A673 (cell line): Measurements from ENCODE around the gene C20orf204. TPM values are rescaled to one million over a fixed set of nuclear protein-coding genes. Genes with fewer than 3 reads are reported as not detected.
"Not testable (repeated sequence)": the region's sequence is repeated elsewhere in the genome, so short reads cannot be mapped to it uniquely, and the experiment has no call there.

Experiments used
- BruUV-seq: library from RNA; stranded (reverse); fragments of 400-500 nt; replicated peaks from 2 replicates; lab custom pipeline; 2021; lab: Mats Ljungman, UMichigan
- CTCF ChIA-PET: fragments of 300-600 bp; sonication (Branson Sonifier 250); formaldehyde crosslinking; loops from one replicate; lab custom pipeline; 2022; ENCODE audit warnings: antibody characterized with exemption; lab: Charles Lee
- POLR2A ChIA-PET: fragments of 300-600 bp; sonication (Branson Sonifier 250); formaldehyde crosslinking; loops from one replicate; lab custom pipeline; 2022; ENCODE audit warnings: antibody characterized with exemption; ENCODE audit not compliant: low non-redundant PET; lab: Charles Lee
- DNase-seq: peaks from one replicate; pipeline ENCODE4 v3.0.0-alpha.2; 2015; ENCODE audit warnings: low spot score
- H3K27ac ChIP-seq: fragments of 200-600 bp; sonication (generic); 2 replicates; pipeline ENCODE4 v1.5.1; 2016; ENCODE audit warnings: mixed run types, low read depth, mild to moderate bottlenecking, mixed read lengths, antibody characterized with exemption, low read length; ENCODE audit not compliant: poor library complexity, severe bottlenecking
- H3K27me3 ChIP-seq: fragments of 200-600 bp; sonication (generic); replicated peaks from 2 replicates; pipeline ENCODE4 v1.6.1; 2017; ENCODE audit warnings: mixed run types, low read depth, mild to moderate bottlenecking, mixed read lengths, antibody characterized with exemption, low read length; ENCODE audit not compliant: insufficient read depth, poor library complexity
- H3K36me3 ChIP-seq: fragments of 200-600 bp; sonication (generic); 2 replicates; pipeline ENCODE4 v1.6.1; 2016; ENCODE audit warnings: mixed run types, mild to moderate bottlenecking, mixed read lengths, antibody characterized with exemption, low read length; ENCODE audit not compliant: insufficient read depth, poor library complexity, severe bottlenecking
- H3K4me1 ChIP-seq: fragments of 200-600 bp; sonication (generic); 2 replicates; pipeline ENCODE4 v1.6.1; 2017; ENCODE audit warnings: mixed run types, mild to moderate bottlenecking, mixed read lengths, antibody characterized with exemption, low read length; ENCODE audit not compliant: insufficient read depth, poor library complexity, severe bottlenecking
- H3K4me3 ChIP-seq: fragments of 200-600 bp; sonication (generic); 2 replicates; pipeline ENCODE4 v1.5.1; 2016; ENCODE audit warnings: low read depth, mixed run types, mild to moderate bottlenecking, mixed read lengths, low read length; ENCODE audit not compliant: poor library complexity, severe bottlenecking
- H3K9me3 ChIP-seq: fragments of 200-600 bp; sonication (generic); 2 replicates; pipeline ENCODE4 v1.6.1; 2016; ENCODE audit warnings: mixed run types, low read depth, mild to moderate bottlenecking, mixed read lengths, antibody characterized with exemption, low read length; ENCODE audit not compliant: poor library complexity, severe bottlenecking
- EZH2 ChIP-seq: fragments of 200-600 bp; sonication (generic); IDR thresholded peaks from 2 replicates; pipeline ENCODE4 v1.6.1; 2017; ENCODE audit warnings: borderline replicate concordance, low read depth, mild to moderate bottlenecking, mixed read lengths, antibody characterized with exemption, low read length; ENCODE audit not compliant: poor library complexity, severe bottlenecking
- intact Hi-C: fragments of 100-400 bp; cut with micrococcal nuclease; formaldehyde crosslinking; loops from one replicate; pipeline ENCODE4 v1.10.0; 2022; ENCODE audit not compliant: unreplicated experiment
- microRNA-seq: library from miRNA; unstranded; fragments of <30 nt; microRNA quantifications from one replicate; pipeline ENCODE4 v1.2.0, GENCODE V29; 2021
- total RNA-seq: library from RNA; stranded (reverse); gene quantifications from 2 replicates; pipeline ENCODE4 v1.2.3, GENCODE V29; 2021
- TF ChIP-seq, protein P1 (sequence below): fragments of 300-800, 200-600 bp; sonication (generic); conservative IDR thresholded peaks from 2 replicates; pipeline ENCODE4 v1.5.1; 2017; ENCODE audit warnings: low read depth, mild to moderate bottlenecking, antibody characterized with exemption, low read length, moderate library complexity, mixed read lengths

Gene C20orf204
- total RNA-seq, 1 experiment from 2014 or later = 2.5 TPM

DNA sequence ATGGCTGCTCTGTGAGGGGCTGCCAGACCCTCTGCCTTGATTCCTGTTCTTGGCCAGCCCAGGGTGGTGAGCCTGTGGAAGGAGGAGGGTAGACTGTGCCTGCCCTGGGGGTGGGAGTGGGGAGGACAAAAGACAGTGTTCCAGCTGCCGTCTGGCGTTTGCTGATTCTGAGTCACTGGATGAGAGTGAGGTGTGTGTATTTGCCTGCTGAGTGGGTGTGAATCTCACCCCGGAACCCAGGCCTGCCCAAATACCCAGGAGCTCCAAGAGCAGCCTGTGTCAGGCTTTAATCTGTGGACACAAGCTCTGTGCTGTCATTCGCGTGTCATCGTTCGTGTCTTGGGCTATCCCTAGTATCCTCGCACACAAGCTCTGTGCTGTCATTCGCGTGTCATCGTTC is 50.8 kb downstream of the C20orf204 start:
- DNase-seq = no peak
- H3K27me3 ChIP-seq = peaks cover 15% of the 10 kb centered on the region
- H3K4me3 ChIP-seq = no peak overlapping the region
- H3K9me3 ChIP-seq = no peaks in the 10 kb centered on the region
- no peak for TF ChIP-seq EZH2
- TF ChIP-seq, protein P1, sequence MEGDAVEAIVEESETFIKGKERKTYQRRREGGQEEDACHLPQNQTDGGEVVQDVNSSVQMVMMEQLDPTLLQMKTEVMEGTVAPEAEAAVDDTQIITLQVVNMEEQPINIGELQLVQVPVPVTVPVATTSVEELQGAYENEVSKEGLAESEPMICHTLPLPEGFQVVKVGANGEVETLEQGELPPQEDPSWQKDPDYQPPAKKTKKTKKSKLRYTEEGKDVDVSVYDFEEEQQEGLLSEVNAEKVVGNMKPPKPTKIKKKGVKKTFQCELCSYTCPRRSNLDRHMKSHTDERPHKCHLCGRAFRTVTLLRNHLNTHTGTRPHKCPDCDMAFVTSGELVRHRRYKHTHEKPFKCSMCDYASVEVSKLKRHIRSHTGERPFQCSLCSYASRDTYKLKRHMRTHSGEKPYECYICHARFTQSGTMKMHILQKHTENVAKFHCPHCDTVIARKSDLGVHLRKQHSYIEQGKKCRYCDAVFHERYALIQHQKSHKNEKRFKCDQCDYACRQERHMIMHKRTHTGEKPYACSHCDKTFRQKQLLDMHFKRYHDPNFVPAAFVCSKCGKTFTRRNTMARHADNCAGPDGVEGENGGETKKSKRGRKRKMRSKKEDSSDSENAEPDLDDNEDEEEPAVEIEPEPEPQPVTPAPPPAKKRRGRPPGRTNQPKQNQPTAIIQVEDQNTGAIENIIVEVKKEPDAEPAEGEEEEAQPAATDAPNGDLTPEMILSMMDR = no peak
- no TSS peak for BruUV-seq
- H3K27ac ChIP-seq = no peak overlapping the region
- intact Hi-C loops = no loop called here
- no peaks in the 10 kb centered on the region for H3K36me3 ChIP-seq
- POLR2A ChIA-PET = no interaction called here
- CTCF ChIA-PET = no interaction called here
- H3K4me1 ChIP-seq = peaks cover 12% of the 10 kb centered on the region

DNA sequence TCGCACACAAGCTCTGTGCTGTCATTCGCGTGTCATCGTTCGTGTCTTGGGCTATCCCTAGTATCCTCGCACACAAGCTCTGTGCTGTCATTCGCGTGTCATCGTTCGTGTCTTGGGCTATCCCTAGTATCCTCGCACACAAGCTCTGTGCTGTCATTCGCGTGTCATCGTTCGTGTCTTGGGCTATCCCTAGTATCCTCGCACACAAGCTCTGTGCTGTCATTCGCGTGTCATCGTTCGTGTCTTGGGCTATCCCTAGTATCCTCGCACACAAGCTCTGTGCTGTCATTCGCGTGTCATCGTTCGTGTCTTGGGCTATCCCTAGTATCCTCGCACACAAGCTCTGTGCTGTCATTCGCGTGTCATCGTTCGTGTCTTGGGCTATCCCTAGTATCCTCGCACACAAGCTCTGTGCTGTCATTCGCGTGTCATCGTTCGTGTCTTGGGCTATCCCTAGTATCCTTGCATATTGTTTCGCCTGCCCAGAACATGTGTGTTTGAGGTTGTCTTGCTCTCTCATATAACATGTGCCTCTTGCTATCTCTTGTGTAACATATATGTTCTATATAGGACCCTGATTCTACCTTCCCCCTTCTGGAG is 51.3 kb downstream of the C20orf204 start:
- H3K27ac ChIP-seq, H3K4me1 ChIP-seq, BruUV-seq, CTCF ChIA-PET, H3K36me3 ChIP-seq, DNase-seq, POLR2A ChIA-PET, H3K4me3 ChIP-seq, intact Hi-C loops, H3K9me3 ChIP-seq: not testable (repeated sequence)
- H3K27me3 ChIP-seq = peaks cover 15% of the 10 kb centered on the region

DNA sequence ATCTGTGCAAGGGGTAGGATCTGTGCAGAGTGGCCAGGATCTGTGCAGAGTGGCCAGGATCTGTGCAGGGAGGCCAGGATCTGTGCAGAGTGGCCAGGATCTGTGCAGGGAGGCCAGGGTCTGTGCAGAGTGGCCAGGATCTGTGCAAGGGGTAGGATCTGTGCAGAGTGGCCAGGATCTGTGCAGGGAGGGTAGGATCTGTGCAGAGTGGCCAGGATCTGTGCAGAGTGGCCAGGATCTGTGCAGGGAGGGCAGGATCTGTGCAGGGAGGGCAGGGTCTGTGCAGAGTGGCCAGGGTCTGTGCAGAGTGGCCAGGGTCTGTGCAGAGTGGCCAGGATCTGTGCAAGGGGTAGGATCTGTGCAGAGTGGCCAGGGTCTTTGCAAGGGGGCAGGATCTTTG is 52.6 kb downstream of the C20orf204 start:
- intact Hi-C loops, POLR2A ChIA-PET: not testable (repeated sequence)

More for the DNA sequence above, 52.6 kb downstream of the C20orf204 start:
- H3K27me3 ChIP-seq = peaks cover 15% of the 10 kb centered on the region
- CTCF ChIA-PET, BruUV-seq, DNase-seq, H3K36me3 ChIP-seq, H3K9me3 ChIP-seq, H3K4me1 ChIP-seq, H3K4me3 ChIP-seq, H3K27ac ChIP-seq: not testable (repeated sequence)

Small RNAs within 50 kb of the gene (microRNA-seq; reads per million reads assigned to microRNA genes)
- not detected for gene MIR6813

Other genes with a start within 250 kb of the C20orf204 start
- gene ZBTB46, start 204.9 kb upstream of the C20orf204 start, total RNA-seq = 0.96 and 1.1 TPM in 2 replicates
- not detected in 2 replicates for gene ABHD16B, start 174.7 kb upstream of the C20orf204 start, total RNA-seq
- gene TPD52L2, start 170.9 kb upstream of the C20orf204 start, total RNA-seq = 80.1 and 89.9 TPM in 2 replicates
- gene DNAJC5, start 141.1 kb upstream of the C20orf204 start, total RNA-seq = 43.6 and 44.9 TPM in 2 replicates
- gene UCKL1, start 79.8 kb upstream of the C20orf204 start, total RNA-seq = 48.1 and 53.3 TPM in 2 replicates
- gene ZNF512B, start 66.3 kb upstream of the C20orf204 start, total RNA-seq = 28.9 and 30.8 TPM in 2 replicates
- 6.3 and 7.2 TPM in 2 replicates for gene SAMD10, start 56.5 kb upstream of the C20orf204 start, total RNA-seq
- 86.3 and 93.2 TPM in 2 replicates for gene PRPF6, start 55.0 kb upstream of the C20orf204 start, total RNA-seq
- gene SOX18, start 13.5 kb downstream of the C20orf204 start, total RNA-seq = 0.30 and 0.70 TPM in 2 replicates
- 35.0 and 41.3 TPM in 2 replicates for gene TCEA2, start 27.0 kb downstream of the C20orf204 start, total RNA-seq
- 14.4 and 16.4 TPM in 2 replicates for gene RGS19, start 43.3 kb downstream of the C20orf204 start, total RNA-seq
- 0.32 and 0.46 TPM in 2 replicates for gene OPRL1, start 43.9 kb downstream of the C20orf204 start, total RNA-seq
- 0.37 and 0.62 TPM in 2 replicates for gene LKAAEAR1, start 48.2 kb downstream of the C20orf204 start, total RNA-seq
- not detected in 2 replicates for gene NPBWR2, start 71.4 kb downstream of the C20orf204 start, total RNA-seq
- gene MYT1, start 128.3 kb downstream of the C20orf204 start, total RNA-seq = not detected in 2 replicates
- 57.1 and 68.9 TPM in 2 replicates for gene PCMTD2, start 219.6 kb downstream of the C20orf204 start, total RNA-seq